Inflammatory macrophage treated with lipopolysaccharide for 1 hour (primary cell): ENCODE measurements around the gene SH3GLB1.

Source experiments
- DNase-seq, 2 donors: peaks; one replicate each; pipeline ENCODE4 v3.0.0-alpha.2; 2020 to 2022

The SH3GLB1 gene

GRCh38 chr1:86739648-86740509, 35.5 kb downstream of the SH3GLB1 start:
- peak in 1 of 2 donors; percentile 38 for DNase-seq

- DNase-seq: peak in 1 of 2 donors; percentile 68
Observed at GRCh38 chr1:86741947-86742572, 37.7 kb downstream of the SH3GLB1 start.

- DNase-seq: peak in 1 of 2 donors; percentile 20
Observed at GRCh38 chr1:86747304-86747703, 42.9 kb downstream of the SH3GLB1 start.

- no peak for DNase-seq
Observed at GRCh38 chr1:86748622-86749373, 44.4 kb downstream of the SH3GLB1 start.

- peak in 1 of 2 donors; percentile 25 for DNase-seq
Observed at GRCh38 chr1:86750076-86750475, 45.7 kb downstream of the SH3GLB1 start.

GRCh38 chr1:86750530-86750929, 46.2 kb downstream of the SH3GLB1 start:
- DNase-seq: no peak

- DNase-seq: no peak
Observed at GRCh38 chr1:86751923-86752322, 47.5 kb downstream of the SH3GLB1 start.

GRCh38 chr1:86753700-86754099, 49.3 kb downstream of the SH3GLB1 start:
- DNase-seq: no peak

- no peak for DNase-seq
Observed at GRCh38 chr1:86754265-86754974, 50.0 kb downstream of the SH3GLB1 start.

GRCh38 chr1:86756062-86756406, 51.7 kb downstream of the SH3GLB1 start:
- DNase-seq: no peak

- peak; percentile 70 to 98 for DNase-seq
Observed at GRCh38 chr1:86757272-86757984, 53.1 kb downstream of the SH3GLB1 start.

- DNase-seq: no peak
Observed at GRCh38 chr1:86758570-86758969, 54.2 kb downstream of the SH3GLB1 start.

GRCh38 chr1:86760199-86760598, 55.8 kb downstream of the SH3GLB1 start:
- DNase-seq: no peak

GRCh38 chr1:86762336-86762735, 58.0 kb downstream of the SH3GLB1 start:
- no peak for DNase-seq

- no peak for DNase-seq
Observed at GRCh38 chr1:86764523-86764922, 60.1 kb downstream of the SH3GLB1 start.

GRCh38 chr1:86765073-86765472, 60.7 kb downstream of the SH3GLB1 start:
- no peak for DNase-seq

GRCh38 chr1:86765674-86766073, 61.3 kb downstream of the SH3GLB1 start:
- DNase-seq: no peak

GRCh38 chr1:86768554-86768953, 64.2 kb downstream of the SH3GLB1 start:
- no peak for DNase-seq

GRCh38 chr1:86769065-86769464, 64.7 kb downstream of the SH3GLB1 start:
- no peak for DNase-seq

GRCh38 chr1:86773341-86774288, 69.2 kb downstream of the SH3GLB1 start:
- DNase-seq: peak; percentile 54 to 73
